ENCODE data around the gene DAPP1. TPM values are rescaled to one million over a fixed set of nuclear protein-coding genes. Genes with fewer than 3 reads are reported as not detected.

DAPP1 gene
- total and polyA plus RNA-seq, 2 donors (not counting 3 experiments of a cell fraction or from before 2014, with no cell fraction given) = not detected

DNA sequence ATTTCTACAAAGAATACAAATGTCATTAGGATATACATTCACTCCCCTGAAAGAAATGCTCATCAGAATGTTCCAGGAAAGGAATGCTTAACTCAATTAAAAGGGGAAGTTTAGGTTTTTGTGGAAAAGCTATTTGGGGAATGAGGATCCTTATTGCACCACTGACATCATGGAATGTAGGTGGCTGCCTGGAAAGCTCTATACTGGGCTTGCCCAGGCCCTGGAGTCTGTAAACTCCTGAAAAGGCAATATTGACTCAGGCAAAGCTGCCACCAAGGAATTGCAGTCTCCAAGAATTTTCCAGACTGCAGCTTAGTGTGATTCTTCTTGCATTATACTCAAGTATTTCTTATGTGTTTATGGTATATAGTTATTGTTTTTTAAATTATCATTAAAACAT is 15.7 kb downstream of the DAPP1 start:
- Histone ChIP-seq H3K27me3 (ENCODE audit: control insufficient read depth in 2 of 2, insufficient read depth in 2 of 2, low read length in 2 of 2) (peaks cover 0 to 2% of the 10 kb centered on the region in 2 experiments), H3K9ac (replicated peaks; ENCODE audit: extremely low read depth, insufficient read depth, low read length) (no peak overlapping the region), H3K9me1 (replicated peaks; ENCODE audit: control insufficient read depth, extremely low read depth, insufficient read depth, low read length) (no peaks in the 10 kb centered on the region), H3K79me2 (ENCODE audit: control insufficient read depth, insufficient read depth, low read length) (no peaks in the 10 kb centered on the region), H3K4me2 (ENCODE audit: insufficient read depth, low read length) (no peak overlapping the region), H3K4me1 (ENCODE audit: control insufficient read depth, extremely low read depth, insufficient read depth, low read length) (no peaks in the 10 kb centered on the region), H2AFZ (ENCODE audit: low read depth, low read length) (no peak overlapping the region), H3K4me3 (replicated peaks in 1 of 3; ENCODE audit: insufficient read depth in 1 of 3, low read depth in 1 of 3, low read length in 3 of 3) (no peak overlapping the region), H3K27ac (ENCODE audit: insufficient read depth, low read depth, low read length) (no peak overlapping the region), H3K9me3 (replicated peaks; ENCODE audit: control insufficient read depth, insufficient read depth, low read length) (no peaks in the 10 kb centered on the region), H4K20me1 (replicated peaks; ENCODE audit: control insufficient read depth, extremely low read depth, insufficient read depth, low read length) (no peaks in the 10 kb centered on the region), H3K36me3 (ENCODE audit: control insufficient read depth in 2 of 2, extremely low read depth in 1 of 2, insufficient read depth in 2 of 2, low read length in 2 of 2) (no peaks in the 10 kb centered on the region)
- BruUV-seq (replicated peaks) = no TSS peak
- POLR2A ChIA-PET = no interaction called here
- no peak for TF ChIP-seq FOS (IDR thresholded peaks at IDR 0.05; ENCODE audit: borderline replicate concordance, insufficient read depth, low read length)
- no peak for TF ChIP-seq JUN (IDR thresholded peaks at IDR 0.05; ENCODE audit: borderline replicate concordance, insufficient read depth, insufficient read length, low read depth)
- TF ChIP-seq MYC (IDR thresholded peaks at IDR 0.05; ENCODE audit: low read depth, low read length) = no peak
- TF ChIP-seq POLR2A (IDR thresholded peaks at IDR 0.05; ENCODE audit: low read depth, low read length) = no peak
- TF ChIP-seq EZH2 (IDR thresholded peaks at IDR 0.05; ENCODE audit: borderline replicate concordance, low read depth, low read length, severe bottlenecking) = no peak
- no peak for TF ChIP-seq GATA2 (IDR thresholded peaks at IDR 0.05; ENCODE audit: insufficient read depth, insufficient read length, low read depth, low read length)
- TF ChIP-seq, protein P1, sequence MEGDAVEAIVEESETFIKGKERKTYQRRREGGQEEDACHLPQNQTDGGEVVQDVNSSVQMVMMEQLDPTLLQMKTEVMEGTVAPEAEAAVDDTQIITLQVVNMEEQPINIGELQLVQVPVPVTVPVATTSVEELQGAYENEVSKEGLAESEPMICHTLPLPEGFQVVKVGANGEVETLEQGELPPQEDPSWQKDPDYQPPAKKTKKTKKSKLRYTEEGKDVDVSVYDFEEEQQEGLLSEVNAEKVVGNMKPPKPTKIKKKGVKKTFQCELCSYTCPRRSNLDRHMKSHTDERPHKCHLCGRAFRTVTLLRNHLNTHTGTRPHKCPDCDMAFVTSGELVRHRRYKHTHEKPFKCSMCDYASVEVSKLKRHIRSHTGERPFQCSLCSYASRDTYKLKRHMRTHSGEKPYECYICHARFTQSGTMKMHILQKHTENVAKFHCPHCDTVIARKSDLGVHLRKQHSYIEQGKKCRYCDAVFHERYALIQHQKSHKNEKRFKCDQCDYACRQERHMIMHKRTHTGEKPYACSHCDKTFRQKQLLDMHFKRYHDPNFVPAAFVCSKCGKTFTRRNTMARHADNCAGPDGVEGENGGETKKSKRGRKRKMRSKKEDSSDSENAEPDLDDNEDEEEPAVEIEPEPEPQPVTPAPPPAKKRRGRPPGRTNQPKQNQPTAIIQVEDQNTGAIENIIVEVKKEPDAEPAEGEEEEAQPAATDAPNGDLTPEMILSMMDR (IDR thresholded peaks at IDR 0.05; ENCODE audit: extremely low read depth in 1 of 2, insufficient read depth in 1 of 2, low read depth in 1 of 2, low read length in 2 of 2) = no peak
- TF ChIP-seq, protein P2, sequence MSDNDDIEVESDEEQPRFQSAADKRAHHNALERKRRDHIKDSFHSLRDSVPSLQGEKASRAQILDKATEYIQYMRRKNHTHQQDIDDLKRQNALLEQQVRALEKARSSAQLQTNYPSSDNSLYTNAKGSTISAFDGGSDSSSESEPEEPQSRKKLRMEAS (IDR thresholded peaks at IDR 0.05; ENCODE audit: insufficient read depth, insufficient read length) = no peak
- TF ChIP-seq POLR2AphosphoS5 (IDR thresholded peaks at IDR 0.05; ENCODE audit: insufficient read depth, low read depth, low read length) = no peak
- no peak for DNase-seq (ENCODE audit: low read depth, low spot score)
- FAIRE-seq = no peak
- intact Hi-C loops (cut with micrococcal nuclease) (no loop called here), dilution Hi-C loops (cut with MboI; ENCODE audit: extremely low pct_ligation_motif_present, low sequenced_read_pairs) (no loop called here)
- CTCF ChIA-PET = no interaction called here
